Endothelial cell of umbilical vein (primary cell): ENCODE data around the gene KRT8.

Experiments
- EZH2 ChIP-seq: IDR thresholded peaks from 2 replicates; pipeline ENCODE4 v1.6.1; 2012; ENCODE audit warnings: borderline replicate concordance, low read depth, mild to moderate bottlenecking, moderate library complexity, low read length, inconsistent platforms; ENCODE audit not compliant: severe bottlenecking
- JUN ChIP-seq: IDR thresholded peaks from 2 replicates; pipeline ENCODE4 v1.6.1; 2011; ENCODE audit warnings: borderline replicate concordance, low read depth; ENCODE audit not compliant: insufficient read length, insufficient read depth
- MAX ChIP-seq: IDR thresholded peaks from 2 replicates; pipeline ENCODE4 v1.6.1; 2011; ENCODE audit not compliant: insufficient read depth, insufficient read length
- POLR2A ChIP-seq: IDR thresholded peaks from 2 replicates; pipeline ENCODE4 v1.6.1; 2012; ENCODE audit warnings: low read depth, mild to moderate bottlenecking, control low read depth, low read length
- TF ChIP-seq, protein P1 (sequence below), 2 donors: IDR thresholded peaks; 1 replicate in 1 of 2; 2 replicates in 1 of 2; pipeline ENCODE4 v1.5.1; 2011; ENCODE audit warnings: low read length in 2 of 2, mild to moderate bottlenecking in 2 of 2, moderate library complexity in 2 of 2, control low read depth in 1 of 2, inconsistent platforms in 1 of 2, low read depth in 1 of 2; ENCODE audit not compliant: insufficient read depth in 1 of 2; ENCODE audit errors: extremely low read depth in 1 of 2

GRCh38 chr12:52890417-52890816 is 14.5 kb downstream of the KRT8 start:
- TF ChIP-seq, protein P1, sequence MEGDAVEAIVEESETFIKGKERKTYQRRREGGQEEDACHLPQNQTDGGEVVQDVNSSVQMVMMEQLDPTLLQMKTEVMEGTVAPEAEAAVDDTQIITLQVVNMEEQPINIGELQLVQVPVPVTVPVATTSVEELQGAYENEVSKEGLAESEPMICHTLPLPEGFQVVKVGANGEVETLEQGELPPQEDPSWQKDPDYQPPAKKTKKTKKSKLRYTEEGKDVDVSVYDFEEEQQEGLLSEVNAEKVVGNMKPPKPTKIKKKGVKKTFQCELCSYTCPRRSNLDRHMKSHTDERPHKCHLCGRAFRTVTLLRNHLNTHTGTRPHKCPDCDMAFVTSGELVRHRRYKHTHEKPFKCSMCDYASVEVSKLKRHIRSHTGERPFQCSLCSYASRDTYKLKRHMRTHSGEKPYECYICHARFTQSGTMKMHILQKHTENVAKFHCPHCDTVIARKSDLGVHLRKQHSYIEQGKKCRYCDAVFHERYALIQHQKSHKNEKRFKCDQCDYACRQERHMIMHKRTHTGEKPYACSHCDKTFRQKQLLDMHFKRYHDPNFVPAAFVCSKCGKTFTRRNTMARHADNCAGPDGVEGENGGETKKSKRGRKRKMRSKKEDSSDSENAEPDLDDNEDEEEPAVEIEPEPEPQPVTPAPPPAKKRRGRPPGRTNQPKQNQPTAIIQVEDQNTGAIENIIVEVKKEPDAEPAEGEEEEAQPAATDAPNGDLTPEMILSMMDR (IDR thresholded peaks at IDR 0.05; ENCODE audit: extremely low read depth in 1 of 2, insufficient read depth in 1 of 2, low read depth in 1 of 2, low read length in 2 of 2): no peak
- TF ChIP-seq MAX: no peak
- TF ChIP-seq JUN: no peak
- no peak for TF ChIP-seq POLR2A
- TF ChIP-seq EZH2: no peak
